ENCODE data around the gene BRS3.

Gene BRS3

GRCh38 chrX:136496186-136496763 lies 8.5 kb downstream of the BRS3 start:
- DNase-seq: no peak

GRCh38 chrX:136496764-136497555 lies 9.2 kb downstream of the BRS3 start:
- peak; percentile 85 for DNase-seq

- DNase-seq: no peak
Observed at GRCh38 chrX:136497556-136498052, 9.9 kb downstream of the BRS3 start, which contains the start of gene HTATSF1. Gene HTATSF1 (plus strand): TSS chrX:136497592. CDS start chrX:136497685, 93 bp downstream.

GRCh38 chrX:136519069-136519468 lies 31.3 kb downstream of the BRS3 start:
- no peak for DNase-seq

GRCh38 chrX:136523770-136524169 lies 36.0 kb downstream of the BRS3 start:
- no peak for DNase-seq

GRCh38 chrX:136525738-136526606 lies 38.2 kb downstream of the BRS3 start:
- DNase-seq: no peak

- DNase-seq: peak; percentile 3
Observed at GRCh38 chrX:136528645-136529315, 41.0 kb downstream of the BRS3 start.

- no peak for DNase-seq
Observed at GRCh38 chrX:136529795-136530194, 42.0 kb downstream of the BRS3 start.

- no peak for DNase-seq
Observed at GRCh38 chrX:136531951-136532350, 44.2 kb downstream of the BRS3 start, which contains the start of gene VGLL1. Gene VGLL1 (plus strand): TSS chrX:136532215. CDS start chrX:136536021, 3,806 bp downstream.

GRCh38 chrX:136534131-136534530 lies 46.4 kb downstream of the BRS3 start:
- DNase-seq: no peak

- no peak for DNase-seq
Observed at GRCh38 chrX:136538811-136539210, 51.1 kb downstream of the BRS3 start.

GRCh38 chrX:136540226-136540625 lies 52.5 kb downstream of the BRS3 start:
- no peak for DNase-seq

- DNase-seq: no peak
Observed at GRCh38 chrX:136541294-136541693, 53.5 kb downstream of the BRS3 start.

- no peak for DNase-seq
Observed at GRCh38 chrX:136542281-136542680, 54.5 kb downstream of the BRS3 start.
